GM12878 (cell line): Measurements from ENCODE around the gene CABLES1.

Experiments
- BCL11A ChIP-seq: IDR thresholded peaks from 2 replicates; pipeline ENCODE4 v1.6.1; 2011; ENCODE audit warnings: low read depth, low read length
- DPF2 ChIP-seq: fragments of 450-650 bp; IDR thresholded peaks from 2 replicates; pipeline ENCODE4 v1.6.1; 2017; ENCODE audit warnings: mild to moderate bottlenecking
- E2F4 ChIP-seq: IDR thresholded peaks from 2 replicates; pipeline ENCODE4 v1.6.1; 2012; ENCODE audit warnings: low read depth, low read length, improper control_type of control experiment
- EP300 ChIP-seq, 2 experiments: fragments of 150-350 bp in 1 of 2; IDR thresholded peaks; 2 replicates each; pipeline ENCODE4 v1.6.1; 2011 to 2012; ENCODE audit warnings: low read depth in 2 of 2, low read length in 2 of 2, borderline replicate concordance in 1 of 2, improper control_type of control experiment in 1 of 2, inconsistent platforms in 1 of 2; ENCODE audit not compliant: control insufficient read depth in 1 of 2
- ESRRA ChIP-seq: IDR thresholded peaks from 2 replicates; pipeline ENCODE4 v1.6.1; 2012; ENCODE audit warnings: mild to moderate bottlenecking, low read length, improper control_type of control experiment
- GABPA ChIP-seq: IDR thresholded peaks from 2 replicates; pipeline ENCODE4 v1.6.1; 2014; ENCODE audit warnings: antibody characterized with exemption, low read depth, mild to moderate bottlenecking, inconsistent platforms
- PML ChIP-seq: IDR thresholded peaks from 2 replicates; pipeline ENCODE4 v1.6.1; 2012; ENCODE audit warnings: low read length, inconsistent platforms
- POLR2A ChIP-seq: IDR thresholded peaks from 2 replicates; pipeline ENCODE4 v1.6.1; 2011; ENCODE audit warnings: low read depth, mild to moderate bottlenecking, low read length
- POLR2AphosphoS2 ChIP-seq: IDR thresholded peaks from 2 replicates; pipeline ENCODE4 v1.6.1; 2011; ENCODE audit warnings: low read depth, mild to moderate bottlenecking, low read length, improper control_type of control experiment, moderate library complexity
- RCOR1 ChIP-seq: conservative IDR thresholded peaks from 2 replicates; pipeline ENCODE4 v1.6.1; 2012; ENCODE audit warnings: low read depth, low read length, improper control_type of control experiment
- REST ChIP-seq: IDR thresholded peaks from 2 replicates; pipeline ENCODE4 v1.6.1; 2012; ENCODE audit warnings: mild to moderate bottlenecking, low read depth, low read length
- USF2 ChIP-seq: IDR thresholded peaks from 2 replicates; pipeline ENCODE4 v1.6.1; 2011; ENCODE audit warnings: low read depth, low read length, improper control_type of control experiment, borderline replicate concordance
- YY1 ChIP-seq: IDR thresholded peaks from 2 replicates; pipeline ENCODE4 v1.6.1; 2011; ENCODE audit warnings: low read depth, mild to moderate bottlenecking, low read length

GRCh38 chr18:23148382-23148781 is 13.1 kb downstream of the CABLES1 start:
- TF ChIP-seq POLR2AphosphoS2 (no peak), RCOR1 (no peak), REST (no peak), GABPA (no peak), E2F4 (no peak), USF2 (no peak), EP300 (IDR thresholded peaks at IDR 0.05; ENCODE audit: borderline replicate concordance in 1 of 2, control insufficient read depth in 1 of 2, low read depth in 2 of 2, low read length in 2 of 2) (no peak), ESRRA (no peak), YY1 (no peak), PML (no peak), BCL11A (no peak), POLR2A (no peak), DPF2 (no peak)
